Measurements from ENCODE around the gene MCTP1.

Gene MCTP1

DNA sequence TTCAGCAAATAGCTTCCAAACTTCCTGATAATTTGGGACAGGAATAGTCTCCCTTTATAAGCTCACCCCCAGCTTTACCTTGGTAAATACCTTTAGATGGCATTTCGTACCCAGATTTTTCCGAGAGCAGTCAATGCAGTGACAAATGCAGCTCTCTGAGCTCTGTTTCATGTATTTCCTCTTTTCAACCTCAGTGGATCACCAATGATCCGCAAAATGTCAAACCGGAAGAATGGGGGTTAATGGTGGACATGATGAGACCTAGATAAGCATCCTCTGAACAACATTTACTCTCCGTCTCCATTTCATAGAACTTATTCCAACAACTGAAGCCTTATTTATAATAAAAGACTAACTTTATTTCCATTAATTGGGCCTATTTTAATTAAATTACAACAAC, 227.3 kb downstream of the MCTP1 start:
- TF ChIP-seq ZNF70 (CRISPR knock-in tag; IDR thresholded peaks at IDR 0.05) = no peak
- TF ChIP-seq SNAI2 (CRISPR knock-in tag; IDR thresholded peaks at IDR 0.05) = no peak
- TF ChIP-seq TSHZ2 (CRISPR knock-in tag; IDR thresholded peaks at IDR 0.05) = no peak
- TF ChIP-seq, protein P1, sequence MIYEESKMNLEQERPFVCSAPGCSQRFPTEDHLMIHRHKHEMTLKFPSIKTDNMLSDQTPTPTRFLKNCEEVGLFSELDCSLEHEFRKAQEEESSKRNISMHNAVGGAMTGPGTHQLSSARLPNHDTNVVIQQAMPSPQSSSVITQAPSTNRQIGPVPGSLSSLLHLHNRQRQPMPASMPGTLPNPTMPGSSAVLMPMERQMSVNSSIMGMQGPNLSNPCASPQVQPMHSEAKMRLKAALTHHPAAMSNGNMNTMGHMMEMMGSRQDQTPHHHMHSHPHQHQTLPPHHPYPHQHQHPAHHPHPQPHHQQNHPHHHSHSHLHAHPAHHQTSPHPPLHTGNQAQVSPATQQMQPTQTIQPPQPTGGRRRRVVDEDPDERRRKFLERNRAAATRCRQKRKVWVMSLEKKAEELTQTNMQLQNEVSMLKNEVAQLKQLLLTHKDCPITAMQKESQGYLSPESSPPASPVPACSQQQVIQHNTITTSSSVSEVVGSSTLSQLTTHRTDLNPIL (CRISPR knock-in tag; IDR thresholded peaks at IDR 0.05; ENCODE audit: low read depth) = no peak
- no peak for TF ChIP-seq ZFP3 (CRISPR knock-in tag; IDR thresholded peaks at IDR 0.05)
- ATAC-seq = no peak

- ATAC-seq = no peak
- TF ChIP-seq RARB (CRISPR knock-in tag; IDR thresholded peaks at IDR 0.05) (no peak), ARNTL (CRISPR knock-in tag; IDR thresholded peaks at IDR 0.05; ENCODE audit: borderline replicate concordance, low read depth) (no peak), CSDC2 (CRISPR knock-in tag; IDR thresholded peaks at IDR 0.05) (no peak), SNAI2 (CRISPR knock-in tag; IDR thresholded peaks at IDR 0.05) (no peak), ZNF565 (CRISPR knock-in tag; conservative IDR thresholded peaks at IDR 0.05; ENCODE audit: low read depth) (no peak), ISL1 (CRISPR knock-in tag; IDR thresholded peaks at IDR 0.05) (no peak), TCF4 (CRISPR knock-in tag; IDR thresholded peaks at IDR 0.05; ENCODE audit: borderline replicate concordance) (no peak), ZNF70 (CRISPR knock-in tag; IDR thresholded peaks at IDR 0.05) (no peak), ZFP30 (CRISPR knock-in tag; IDR thresholded peaks at IDR 0.05) (no peak), ESRRG (CRISPR knock-in tag; IDR thresholded peaks at IDR 0.05) (no peak), POU6F1 (CRISPR knock-in tag; IDR thresholded peaks at IDR 0.05; ENCODE audit: borderline replicate concordance, low read depth) (no peak), TSHZ2 (CRISPR knock-in tag; IDR thresholded peaks at IDR 0.05) (no peak), ZNF8 (CRISPR knock-in tag; IDR thresholded peaks at IDR 0.05) (no peak), ZFP3 (CRISPR knock-in tag; IDR thresholded peaks at IDR 0.05) (no peak), PPARA (CRISPR knock-in tag; IDR thresholded peaks at IDR 0.05; ENCODE audit: borderline replicate concordance) (no peak), OSR1 (CRISPR knock-in tag; IDR thresholded peaks at IDR 0.05) (no peak)
- TF ChIP-seq, protein P2, sequence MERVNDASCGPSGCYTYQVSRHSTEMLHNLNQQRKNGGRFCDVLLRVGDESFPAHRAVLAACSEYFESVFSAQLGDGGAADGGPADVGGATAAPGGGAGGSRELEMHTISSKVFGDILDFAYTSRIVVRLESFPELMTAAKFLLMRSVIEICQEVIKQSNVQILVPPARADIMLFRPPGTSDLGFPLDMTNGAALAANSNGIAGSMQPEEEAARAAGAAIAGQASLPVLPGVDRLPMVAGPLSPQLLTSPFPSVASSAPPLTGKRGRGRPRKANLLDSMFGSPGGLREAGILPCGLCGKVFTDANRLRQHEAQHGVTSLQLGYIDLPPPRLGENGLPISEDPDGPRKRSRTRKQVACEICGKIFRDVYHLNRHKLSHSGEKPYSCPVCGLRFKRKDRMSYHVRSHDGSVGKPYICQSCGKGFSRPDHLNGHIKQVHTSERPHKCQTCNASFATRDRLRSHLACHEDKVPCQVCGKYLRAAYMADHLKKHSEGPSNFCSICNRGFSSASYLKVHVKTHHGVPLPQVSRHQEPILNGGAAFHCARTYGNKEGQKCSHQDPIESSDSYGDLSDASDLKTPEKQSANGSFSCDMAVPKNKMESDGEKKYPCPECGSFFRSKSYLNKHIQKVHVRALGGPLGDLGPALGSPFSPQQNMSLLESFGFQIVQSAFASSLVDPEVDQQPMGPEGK (CRISPR knock-in tag; IDR thresholded peaks at IDR 0.05; ENCODE audit: borderline replicate concordance) = no peak
Measured at GRCh38 chr5:95053253-95053652, 231.6 kb downstream of the MCTP1 start.

GRCh38 chr5:95050708-95051107, 234.2 kb downstream of the MCTP1 start:
- TF ChIP-seq PPARA (CRISPR knock-in tag; IDR thresholded peaks at IDR 0.05; ENCODE audit: borderline replicate concordance) = no peak
- no peak for TF ChIP-seq CSRNP3 (CRISPR knock-in tag; IDR thresholded peaks at IDR 0.05)
- no peak for TF ChIP-seq OSR1 (CRISPR knock-in tag; IDR thresholded peaks at IDR 0.05)
- TF ChIP-seq ESRRG (CRISPR knock-in tag; IDR thresholded peaks at IDR 0.05) = no peak
- TF ChIP-seq, protein P1 (CRISPR knock-in tag; IDR thresholded peaks at IDR 0.05; ENCODE audit: low read depth) = no peak
- TF ChIP-seq ZNF8 (CRISPR knock-in tag; IDR thresholded peaks at IDR 0.05) = no peak
- no peak for TF ChIP-seq GLIS3 (CRISPR knock-in tag; IDR thresholded peaks at IDR 0.05)
- no peak for TF ChIP-seq ZFP30 (CRISPR knock-in tag; IDR thresholded peaks at IDR 0.05)
- no peak for TF ChIP-seq BACH2 (CRISPR knock-in tag; IDR thresholded peaks at IDR 0.05; ENCODE audit: borderline replicate concordance)
- no peak for TF ChIP-seq ZC3H10 (CRISPR knock-in tag; IDR thresholded peaks at IDR 0.05)
- no peak for TF ChIP-seq CSDC2 (CRISPR knock-in tag; IDR thresholded peaks at IDR 0.05)
- no peak for TF ChIP-seq TOX (CRISPR knock-in tag; IDR thresholded peaks at IDR 0.05; ENCODE audit: borderline replicate concordance)
- no peak for ATAC-seq

Measured in SK-N-SH treated with all-trans-retinoic acid at 6 μM for 48 hours (cell line).